Neural crest cell (in vitro differentiated cells): ENCODE data around the gene LPAR5. TPM values are rescaled to one million over a fixed set of nuclear protein-coding genes. Genes with fewer than 3 reads are reported as not detected.

Source experiments
- DNase-seq: peaks from one replicate; pipeline ENCODE4 v3.0.0; 2021; ENCODE audit warnings: low read depth, mixed read lengths, low spot score
- H3K27ac Mint-ChIP-seq: one replicate; pipeline ENCODE4 v1.8.0; 2021; ENCODE audit warnings: mild to moderate bottlenecking, mixed read lengths; ENCODE audit not compliant: unreplicated experiment
- H3K27me3 Mint-ChIP-seq: 2 replicates; pipeline ENCODE4 v1.8.0; 2021; ENCODE audit warnings: low read depth, mild to moderate bottlenecking, mixed read lengths
- H3K36me3 Mint-ChIP-seq: 2 replicates; pipeline ENCODE4 v1.8.0; 2021; ENCODE audit warnings: low read depth, mild to moderate bottlenecking, mixed read lengths
- H3K4me1 Mint-ChIP-seq: 2 replicates; pipeline ENCODE4 v1.8.0; 2021; ENCODE audit warnings: mixed read lengths
- H3K4me3 Mint-ChIP-seq: one replicate; pipeline ENCODE4 v1.8.0; 2021; ENCODE audit warnings: mild to moderate bottlenecking, mixed read lengths
- H3K9me3 Mint-ChIP-seq: 2 replicates; pipeline ENCODE4 v1.8.0; 2021; ENCODE audit warnings: mixed read lengths
- total RNA-seq: library from RNA; stranded (reverse); gene quantifications from 2 replicates; pipeline ENCODE4 v1.2.1, GENCODE V29; 2021
- TF ChIP-seq, protein P1 (sequence below): fragments of 200-600 bp; sonication (generic); conservative IDR thresholded peaks from 2 replicates; pipeline ENCODE4 v1.5.0; 2021; ENCODE audit warnings: antibody characterized with exemption, mild to moderate bottlenecking

LPAR5 gene
- total RNA-seq, 1 donor from 2014 or later: not detected

DNA sequence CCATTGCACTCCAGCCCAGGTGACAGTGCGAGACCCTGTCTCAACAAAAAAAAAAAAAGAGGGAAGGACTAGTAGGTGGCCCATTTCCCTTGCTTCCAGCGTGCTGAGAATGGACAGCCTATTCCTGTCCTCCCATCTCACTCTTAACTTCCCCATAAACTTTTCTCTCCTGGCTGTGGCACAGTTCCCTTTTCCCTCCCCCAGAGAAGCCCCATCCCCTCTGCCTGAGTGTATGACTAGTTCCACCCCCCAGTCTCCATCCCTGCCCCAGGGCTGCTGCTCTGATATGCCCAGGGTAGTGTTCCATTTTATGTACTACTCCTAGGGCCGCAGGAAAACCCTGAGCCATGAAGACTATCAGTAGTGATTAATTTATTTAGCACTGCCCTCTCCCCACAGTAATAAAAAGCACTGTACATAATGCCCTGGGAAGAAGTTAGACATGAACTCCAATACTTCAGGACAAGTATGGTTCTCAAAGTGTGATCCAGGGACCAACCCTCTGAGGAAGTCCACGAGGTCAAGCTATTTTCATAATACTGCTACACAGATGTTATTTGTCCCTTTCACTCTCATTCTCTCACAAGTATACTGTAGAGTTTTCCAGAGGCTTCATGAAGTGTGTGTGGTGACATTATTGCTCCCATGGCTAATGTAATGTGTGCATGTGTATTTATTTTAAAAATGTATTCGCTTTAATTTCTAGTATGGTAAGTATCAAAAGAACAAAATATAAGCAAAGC is 17.1 kb downstream of the LPAR5 start:
- H3K27me3 Mint-ChIP-seq: peaks cover 5% of the 10 kb centered on the region
- H3K27ac Mint-ChIP-seq: no peak overlapping the region
- no peak for DNase-seq
- H3K4me3 Mint-ChIP-seq: no peak overlapping the region
- TF ChIP-seq, protein P1, sequence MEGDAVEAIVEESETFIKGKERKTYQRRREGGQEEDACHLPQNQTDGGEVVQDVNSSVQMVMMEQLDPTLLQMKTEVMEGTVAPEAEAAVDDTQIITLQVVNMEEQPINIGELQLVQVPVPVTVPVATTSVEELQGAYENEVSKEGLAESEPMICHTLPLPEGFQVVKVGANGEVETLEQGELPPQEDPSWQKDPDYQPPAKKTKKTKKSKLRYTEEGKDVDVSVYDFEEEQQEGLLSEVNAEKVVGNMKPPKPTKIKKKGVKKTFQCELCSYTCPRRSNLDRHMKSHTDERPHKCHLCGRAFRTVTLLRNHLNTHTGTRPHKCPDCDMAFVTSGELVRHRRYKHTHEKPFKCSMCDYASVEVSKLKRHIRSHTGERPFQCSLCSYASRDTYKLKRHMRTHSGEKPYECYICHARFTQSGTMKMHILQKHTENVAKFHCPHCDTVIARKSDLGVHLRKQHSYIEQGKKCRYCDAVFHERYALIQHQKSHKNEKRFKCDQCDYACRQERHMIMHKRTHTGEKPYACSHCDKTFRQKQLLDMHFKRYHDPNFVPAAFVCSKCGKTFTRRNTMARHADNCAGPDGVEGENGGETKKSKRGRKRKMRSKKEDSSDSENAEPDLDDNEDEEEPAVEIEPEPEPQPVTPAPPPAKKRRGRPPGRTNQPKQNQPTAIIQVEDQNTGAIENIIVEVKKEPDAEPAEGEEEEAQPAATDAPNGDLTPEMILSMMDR: no peak
- no peaks in the 10 kb centered on the region for H3K9me3 Mint-ChIP-seq
- peaks cover 19% of the 10 kb centered on the region for H3K4me1 Mint-ChIP-seq
- H3K36me3 Mint-ChIP-seq: no peaks in the 10 kb centered on the region

DNA sequence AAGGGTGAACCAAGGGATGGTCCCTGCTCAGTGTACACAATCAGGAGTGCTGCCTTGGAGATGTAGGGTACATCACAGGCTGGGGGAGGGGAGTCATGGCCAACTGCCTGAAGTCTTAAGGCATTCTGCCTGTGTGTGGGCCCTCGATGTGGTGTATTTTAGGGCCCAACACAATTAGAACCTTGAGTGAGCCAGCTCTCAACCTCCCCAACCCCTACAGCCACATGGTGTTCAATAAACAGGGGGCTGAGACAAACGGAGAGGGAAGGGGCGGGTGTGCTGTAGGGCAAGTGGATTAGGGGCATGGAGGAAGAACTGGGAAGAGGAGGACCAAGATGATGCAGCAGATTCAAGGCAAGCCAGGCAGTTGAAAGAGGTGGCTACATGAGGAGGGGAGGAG is 20.0 kb downstream of the LPAR5 start:
- Mint-ChIP-seq H3K9me3 (no peaks in the 10 kb centered on the region), H3K4me3 (no peak overlapping the region), H3K4me1 (peaks cover 46% of the 10 kb centered on the region), H3K27me3 (peaks cover 5% of the 10 kb centered on the region), H3K27ac (no peak overlapping the region), H3K36me3 (no peaks in the 10 kb centered on the region)
- TF ChIP-seq, protein P1: no peak
- DNase-seq: no peak

DNA sequence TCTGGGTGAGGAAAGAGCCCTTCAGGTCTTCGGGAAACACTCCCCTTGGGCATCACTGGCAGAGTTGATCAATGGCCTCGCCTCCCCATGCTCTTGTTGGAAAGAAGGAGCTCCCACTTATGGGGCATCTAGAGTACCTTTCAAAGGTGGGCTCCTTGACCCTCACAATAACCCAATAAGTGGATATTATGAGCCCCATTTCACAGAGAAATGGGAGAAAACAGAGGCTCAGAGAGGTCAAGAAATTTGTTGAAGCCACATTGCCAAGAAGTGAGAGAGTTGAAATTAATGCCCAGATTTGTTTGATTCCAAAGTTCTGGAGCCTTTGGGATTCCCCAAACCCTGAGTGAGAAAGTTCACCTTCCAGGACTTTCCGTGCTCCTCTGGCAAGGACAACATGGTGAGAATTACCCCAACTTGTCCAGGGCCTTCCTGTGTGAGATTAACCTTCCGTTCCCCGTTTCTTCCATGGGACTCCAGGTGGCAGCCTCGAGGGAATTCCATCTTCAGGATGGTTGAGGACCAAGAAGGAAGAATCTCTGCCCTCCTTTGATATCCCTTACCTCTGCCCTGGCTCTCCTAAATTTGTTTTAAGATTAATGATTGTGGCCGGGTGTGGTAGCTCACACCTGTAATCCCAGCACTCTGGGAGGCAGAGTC is 21.1 kb downstream of the LPAR5 start:
- no peaks in the 10 kb centered on the region for H3K9me3 Mint-ChIP-seq
- peak overlapping the region; percentile 81 for H3K4me3 Mint-ChIP-seq
- H3K4me1 Mint-ChIP-seq: peaks cover 48% of the 10 kb centered on the region
- H3K27ac Mint-ChIP-seq: peak overlapping the region; percentile 97
- TF ChIP-seq, protein P1: no peak
- H3K36me3 Mint-ChIP-seq: no peaks in the 10 kb centered on the region
- DNase-seq: no peak
- peaks cover 5% of the 10 kb centered on the region for H3K27me3 Mint-ChIP-seq

DNA sequence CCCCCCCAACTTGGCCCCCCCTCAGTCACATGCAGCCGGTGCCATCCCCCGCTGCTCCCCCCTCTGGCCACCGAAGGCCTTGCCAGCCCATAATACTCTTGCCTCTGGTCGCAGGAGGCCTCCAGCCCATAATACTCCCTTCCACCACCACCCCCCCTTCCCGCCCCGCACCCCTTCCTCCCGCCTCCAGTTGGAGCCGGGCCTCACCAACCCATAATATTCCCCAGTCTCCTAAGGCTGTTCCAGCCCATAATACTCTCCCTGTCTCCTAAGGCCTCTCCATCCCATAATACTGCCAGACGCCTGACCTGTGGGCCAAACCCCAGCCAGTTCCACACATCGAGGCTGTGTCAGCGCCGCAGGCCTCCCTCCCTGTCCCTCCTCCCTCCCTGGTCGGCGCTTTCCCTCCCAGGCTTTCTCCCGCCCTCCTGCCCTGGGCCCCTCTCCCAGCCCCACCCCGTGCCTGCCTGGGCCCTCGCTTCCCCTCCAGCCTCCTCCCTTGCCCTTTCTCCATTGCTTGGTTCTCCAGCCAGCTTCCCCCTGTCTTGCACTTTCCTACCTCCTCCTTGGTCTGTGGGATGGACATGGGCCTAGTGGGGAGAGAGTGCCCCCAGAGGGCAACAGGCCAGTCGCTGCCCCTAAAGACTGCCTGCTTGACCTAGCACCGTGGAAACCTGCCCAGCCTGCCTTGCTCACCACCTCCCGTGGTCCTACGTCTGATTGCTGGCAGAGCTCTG is 21.8 kb downstream of the LPAR5 start:
- Mint-ChIP-seq H3K4me3 (peak overlapping the region; percentile 81), H3K4me1 (peaks cover 48% of the 10 kb centered on the region), H3K27ac (peak overlapping the region; percentile 97), H3K9me3 (no peaks in the 10 kb centered on the region), H3K36me3 (no peaks in the 10 kb centered on the region), H3K27me3 (peaks cover 5% of the 10 kb centered on the region)
- TF ChIP-seq, protein P1: no peak
- peak; percentile 85 for DNase-seq

DNA sequence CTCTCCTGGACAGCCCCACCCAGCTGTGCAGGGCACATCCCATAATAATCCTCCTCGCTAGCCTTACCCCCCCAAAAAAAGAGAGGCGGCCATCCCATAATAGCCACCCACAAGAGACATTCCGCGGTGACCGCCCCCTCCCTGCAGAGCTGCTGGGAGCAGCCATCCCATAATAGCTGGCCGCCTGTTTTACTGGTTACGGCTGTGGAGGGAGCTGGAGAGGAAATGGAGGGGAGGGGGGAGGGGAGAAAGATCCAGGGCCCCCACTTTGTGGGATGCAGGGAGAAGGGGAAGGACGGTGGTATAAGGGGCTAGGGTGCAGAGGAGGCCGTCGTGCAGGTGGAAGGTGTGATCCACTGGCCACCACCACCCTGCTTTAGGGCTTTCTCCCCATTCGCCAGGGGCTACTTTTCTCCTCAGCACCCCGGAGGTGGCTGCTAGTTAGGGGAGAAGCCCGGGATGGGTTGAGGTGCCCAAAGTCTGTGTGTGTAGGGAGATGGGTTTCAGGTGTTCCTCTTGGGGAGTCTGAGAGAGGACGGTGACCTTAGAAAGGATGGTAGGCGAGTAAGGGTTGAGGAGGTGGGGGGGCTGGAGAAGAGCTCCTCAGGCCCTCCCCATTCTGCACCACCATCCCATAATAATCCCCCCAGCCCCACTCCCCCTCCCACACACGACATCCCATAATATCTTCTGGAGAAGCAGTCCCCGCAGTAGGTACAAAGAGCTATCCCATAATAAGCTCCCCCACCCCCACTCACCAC is 22.6 kb downstream of the LPAR5 start:
- TF ChIP-seq, protein P1: no peak
- peak overlapping the region; percentile 94 for H3K27ac Mint-ChIP-seq
- DNase-seq: peak; percentile 41
- H3K9me3 Mint-ChIP-seq: no peaks in the 10 kb centered on the region
- no peaks in the 10 kb centered on the region for H3K36me3 Mint-ChIP-seq
- H3K4me1 Mint-ChIP-seq: peaks cover 48% of the 10 kb centered on the region
- peak overlapping the region; percentile 81 for H3K4me3 Mint-ChIP-seq
- H3K27me3 Mint-ChIP-seq: peaks cover 5% of the 10 kb centered on the region
